Anterior cingulate cortex (tissue), 58 donors: Measurements from ENCODE around the gene PRR29.

Experiments used
- DNase-seq, 58 donors: peaks; one replicate each; lab custom pipeline; 2025; lab: John Stamatoyannopoulos, UW

PRR29 gene

GRCh38 chr17:63993368-63993985, 4.7 kb upstream of the PRR29 start:
- DNase-seq = no peak

GRCh38 chr17:63995626-63996025, 2.5 kb upstream of the PRR29 start:
- no peak for DNase-seq

- DNase-seq = no peak
Measured at GRCh38 chr17:63996430-63997182, 1.5 kb upstream of the PRR29 start.

DNA sequence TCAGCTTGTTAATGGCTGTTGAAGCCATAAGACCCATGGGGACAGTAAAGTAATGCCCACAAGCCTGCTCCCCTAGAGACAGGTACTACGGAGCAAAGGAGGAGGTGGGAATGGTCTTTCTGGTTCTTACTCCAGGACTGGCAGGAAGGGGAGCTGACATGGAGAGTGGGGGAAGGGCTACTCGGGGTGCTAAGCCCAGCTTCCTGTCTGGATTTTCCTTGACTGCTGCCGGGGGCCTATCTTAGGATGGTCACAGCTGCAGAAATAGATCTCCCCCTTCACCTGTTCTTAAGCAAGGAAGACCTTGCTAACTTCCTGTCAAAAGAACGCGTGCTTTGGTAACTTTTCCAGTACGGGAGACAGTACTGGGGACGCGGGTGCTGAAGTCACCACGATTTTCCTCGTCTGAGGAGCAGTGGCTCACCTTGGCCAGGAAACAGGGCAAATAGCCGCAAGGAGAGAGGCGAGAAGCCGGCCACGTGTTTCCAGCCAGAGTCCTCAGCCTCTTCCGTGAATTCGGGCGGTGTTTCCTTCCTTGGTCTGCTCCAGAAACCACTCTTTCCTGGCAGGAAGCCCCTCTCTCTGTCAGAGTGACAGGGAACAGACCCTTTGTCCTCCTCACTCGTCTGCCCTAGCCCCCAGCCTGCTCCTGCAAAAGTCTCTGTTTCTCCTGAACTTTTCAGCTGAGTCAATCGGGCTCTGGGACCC, 656 bp upstream of the PRR29 start:
- DNase-seq = no peak

- DNase-seq = no peak
Measured at GRCh38 chr17:63998721-63999679, 849 bp downstream of the PRR29 start.

- DNase-seq = no peak
Measured at GRCh38 chr17:63999680-64000531, 1.8 kb downstream of the PRR29 start.

GRCh38 chr17:64001091-64001579, 3.0 kb downstream of the PRR29 start:
- DNase-seq = no peak

DNA sequence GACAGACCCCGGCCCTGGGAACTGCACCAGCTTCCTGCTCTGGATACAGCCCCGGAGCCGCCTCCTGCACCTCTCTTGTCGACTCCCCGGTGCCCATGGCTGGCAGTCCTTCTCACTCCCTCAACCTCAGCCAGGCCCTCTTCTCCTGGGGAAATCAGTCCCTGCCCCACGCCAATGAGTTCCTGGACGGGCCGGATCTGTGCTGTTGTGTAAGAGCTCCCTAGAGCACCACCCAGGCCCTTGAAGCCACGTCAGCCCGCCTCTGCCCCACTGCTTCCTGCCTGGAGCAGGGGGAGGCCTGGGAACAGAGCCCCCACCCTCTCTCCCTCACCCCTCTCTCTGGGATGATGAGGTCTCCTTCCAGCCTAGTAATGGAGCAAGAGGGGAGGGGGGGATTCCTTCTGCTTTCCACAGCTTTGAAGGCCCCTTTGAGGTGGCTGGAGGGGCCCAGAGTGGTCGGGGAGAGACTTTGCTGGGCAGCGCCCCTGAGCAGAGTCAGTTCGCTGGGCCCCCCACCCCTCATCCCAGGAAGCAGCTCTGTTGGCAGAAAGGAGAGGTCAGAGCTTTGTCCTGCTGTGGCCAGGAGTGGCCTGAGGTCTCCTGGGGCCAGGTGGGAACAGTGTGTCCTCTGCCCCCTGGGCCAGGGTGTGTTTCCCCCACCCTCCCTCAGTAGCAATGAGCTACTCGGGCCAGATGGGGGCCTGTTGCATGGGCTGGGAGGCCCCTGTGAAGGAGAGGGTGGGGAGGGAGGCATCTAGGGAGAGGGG, 3.8 kb downstream of the PRR29 start:
- no peak for DNase-seq

- no peak for DNase-seq
Measured at GRCh38 chr17:64002658-64003525, 4.7 kb downstream of the PRR29 start.

GRCh38 chr17:64003526-64004121, 5.5 kb downstream of the PRR29 start:
- no peak for DNase-seq

GRCh38 chr17:64004218-64004770, 6.1 kb downstream of the PRR29 start:
- DNase-seq = no peak

- no peak for DNase-seq
Measured at GRCh38 chr17:64004903-64005733, 7.0 kb downstream of the PRR29 start.

DNA sequence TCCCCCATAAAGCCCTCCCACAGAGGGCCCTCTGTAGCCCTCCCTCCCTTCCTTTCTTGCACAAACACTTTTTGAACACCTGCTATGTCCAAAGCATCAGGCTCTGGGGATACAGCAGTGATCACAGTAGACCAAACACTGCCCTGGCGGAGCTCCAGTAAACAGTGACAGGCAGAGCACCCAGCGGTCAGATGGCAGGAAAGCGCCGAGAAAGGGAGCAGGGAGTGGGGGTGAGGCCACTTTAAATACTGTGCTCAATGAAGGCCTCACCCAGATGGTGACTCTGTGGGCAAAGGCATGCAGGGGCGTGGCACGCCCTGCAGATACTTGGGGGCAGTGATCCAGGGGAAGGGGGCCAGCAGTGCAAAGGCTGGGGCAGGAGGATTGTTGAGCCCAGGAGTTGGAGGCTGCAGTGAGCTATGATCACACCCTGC, 7.6 kb downstream of the PRR29 start:
- DNase-seq = no peak

DNA sequence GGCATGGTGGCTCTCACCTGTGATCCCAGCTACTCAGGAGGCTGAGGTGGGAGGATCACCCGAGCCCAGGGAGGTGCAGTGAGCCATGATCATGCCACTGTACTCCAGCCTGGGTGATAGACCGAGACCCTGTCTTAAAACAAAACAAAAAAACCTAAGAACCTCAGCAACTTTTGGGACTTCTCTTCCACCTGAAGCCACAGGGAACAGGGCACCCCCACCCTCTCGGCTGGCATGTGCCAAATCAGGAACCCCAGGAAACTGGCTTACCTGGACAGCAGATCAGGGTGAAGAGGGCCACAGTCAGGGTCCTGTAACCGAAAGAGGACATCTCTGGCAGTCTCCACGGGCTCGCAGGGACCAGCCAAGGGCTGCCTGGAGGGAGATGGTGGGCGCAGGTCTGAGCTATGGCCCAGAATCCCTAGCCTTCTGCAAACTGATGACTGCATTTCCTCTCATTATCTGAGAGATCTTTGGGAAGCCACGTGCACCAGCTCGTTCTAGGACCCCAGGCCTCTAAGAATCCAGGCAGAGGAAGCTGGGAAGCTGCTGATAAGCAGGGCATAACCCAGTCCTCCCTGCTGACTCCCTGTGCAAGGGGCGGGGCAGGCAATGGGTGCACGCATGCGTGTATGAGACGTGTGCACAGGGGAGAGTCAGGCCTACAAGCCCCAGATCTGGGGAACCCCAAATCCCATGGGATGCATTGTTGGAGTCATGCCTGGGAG, 8.4 kb downstream of the PRR29 start:
- no peak for DNase-seq
